HEK293 (cell line): ENCODE results near the gene DGCR8.

Experiments
- BCL11B ChIP-seq: fragments of 450-650 bp; formaldehyde crosslinking; IDR thresholded peaks from 2 replicates; pipeline ENCODE4 v1.5.1; 2016; ENCODE audit warnings: low read depth, missing biosample characterization, missing genetic modification characterization
- CTCF ChIP-seq: fragments of 450-650 bp; formaldehyde crosslinking; IDR thresholded peaks from 2 replicates; pipeline ENCODE4 v1.5.1; 2016; ENCODE audit warnings: missing biosample characterization, missing genetic modification characterization
- FEZF1 ChIP-seq: fragments of 450-650 bp; formaldehyde crosslinking; IDR thresholded peaks from 2 replicates; pipeline ENCODE4 v1.5.1; 2016; ENCODE audit warnings: missing biosample characterization, missing genetic modification characterization
- ZNF184 ChIP-seq: fragments of 450-650 bp; IDR thresholded peaks from 2 replicates; pipeline ENCODE4 v1.5.1; 2018; ENCODE audit warnings: missing biosample characterization, mild to moderate bottlenecking, missing genetic modification characterization
- ZNF426 ChIP-seq: fragments of 450-650 bp; formaldehyde crosslinking; IDR thresholded peaks from 2 replicates; pipeline ENCODE4 v1.5.1; 2017; ENCODE audit warnings: missing biosample characterization, missing genetic modification characterization, mild to moderate bottlenecking, inconsistent platforms, moderate library complexity
- ZNF626 ChIP-seq: fragments of 450-650 bp; sonication (Bioruptor Pico); formaldehyde crosslinking; IDR thresholded peaks from 2 replicates; pipeline ENCODE4 v1.5.1; 2018; ENCODE audit warnings: missing biosample characterization, missing genetic modification characterization, inconsistent platforms

- TF ChIP-seq ZNF184 (tag by site-specific recombination) (no peak), FEZF1 (tag by site-specific recombination) (no peak), BCL11B (tag by site-specific recombination) (no peak), ZNF426 (tag by site-specific recombination) (no peak), ZNF626 (tag by site-specific recombination) (no peak), CTCF (tag by site-specific recombination) (no peak)
These were observed 18.6 kb upstream of the DGCR8 start for GRCh38 chr22:20061481-20061861.
